Activated naive CD8-positive, alpha-beta T cell treated with anti-CD3 and anti-CD28 coated beads for 36 hours (primary cell): ENCODE results near the gene CDH10. TPM values are rescaled to one million over a fixed set of nuclear protein-coding genes. Genes with fewer than 3 reads are reported as not detected.

Experiments used
- DNase-seq: peaks from one replicate; pipeline ENCODE4 v3.0.0; 2021
- H3K27ac Mint-ChIP-seq: one replicate; pipeline ENCODE4 v1.8.0; 2022; ENCODE audit warnings: mild to moderate bottlenecking, moderate library complexity, mixed read lengths
- H3K27me3 Mint-ChIP-seq: one replicate; pipeline ENCODE4 v1.8.0; 2022; ENCODE audit warnings: mild to moderate bottlenecking, mixed read lengths
- H3K36me3 Mint-ChIP-seq: one replicate; pipeline ENCODE4 v1.8.0; 2021; ENCODE audit warnings: mild to moderate bottlenecking, mixed read lengths
- H3K4me1 Mint-ChIP-seq: one replicate; pipeline ENCODE4 v1.8.0; 2021; ENCODE audit warnings: mixed read lengths
- H3K4me3 Mint-ChIP-seq: one replicate; pipeline ENCODE4 v1.8.0; 2022; ENCODE audit warnings: mild to moderate bottlenecking, moderate library complexity, mixed read lengths
- H3K9me3 Mint-ChIP-seq: one replicate; pipeline ENCODE4 v1.8.0; 2022; ENCODE audit warnings: mixed read lengths
- total RNA-seq, 2 experiments: library from RNA; stranded (reverse); gene quantifications; one replicate each; pipeline ENCODE4 v1.2.3, GENCODE V29; 2021

The CDH10 gene
- total RNA-seq, 2 experiments from 2014 or later, result not detected

- H3K27ac Mint-ChIP-seq, result no peak overlapping the region
- no peaks in the 10 kb centered on the region for H3K36me3 Mint-ChIP-seq
- no peak overlapping the region for H3K4me3 Mint-ChIP-seq
- H3K4me1 Mint-ChIP-seq, result no peaks in the 10 kb centered on the region
- peaks cover 2% of the 10 kb centered on the region for H3K9me3 Mint-ChIP-seq
- H3K27me3 Mint-ChIP-seq, result no peaks in the 10 kb centered on the region
- no peak for DNase-seq
Observed at GRCh38 chr5:24547132-24547531, 97.6 kb downstream of the CDH10 start.

GRCh38 chr5:24539613-24540012 is 105.2 kb downstream of the CDH10 start:
- no peaks in the 10 kb centered on the region for H3K9me3 Mint-ChIP-seq
- DNase-seq, result no peak
- H3K4me1 Mint-ChIP-seq, result no peaks in the 10 kb centered on the region
- H3K27me3 Mint-ChIP-seq, result no peaks in the 10 kb centered on the region
- H3K27ac Mint-ChIP-seq, result no peak overlapping the region
- no peaks in the 10 kb centered on the region for H3K36me3 Mint-ChIP-seq
- H3K4me3 Mint-ChIP-seq, result no peak overlapping the region

- no peak overlapping the region for H3K27ac Mint-ChIP-seq
- no peak for DNase-seq
- no peaks in the 10 kb centered on the region for H3K9me3 Mint-ChIP-seq
- H3K4me3 Mint-ChIP-seq, result no peak overlapping the region
- H3K36me3 Mint-ChIP-seq, result no peaks in the 10 kb centered on the region
- H3K4me1 Mint-ChIP-seq, result no peaks in the 10 kb centered on the region
- no peaks in the 10 kb centered on the region for H3K27me3 Mint-ChIP-seq
Observed at GRCh38 chr5:24538346-24538745, 106.4 kb downstream of the CDH10 start.

- H3K27ac Mint-ChIP-seq, result no peak overlapping the region
- DNase-seq, result no peak
- no peak overlapping the region for H3K4me3 Mint-ChIP-seq
- H3K4me1 Mint-ChIP-seq, result no peaks in the 10 kb centered on the region
- no peaks in the 10 kb centered on the region for H3K27me3 Mint-ChIP-seq
- no peaks in the 10 kb centered on the region for H3K36me3 Mint-ChIP-seq
- peaks cover 2% of the 10 kb centered on the region for H3K9me3 Mint-ChIP-seq
Observed at GRCh38 chr5:24535646-24536045, 109.1 kb downstream of the CDH10 start.

GRCh38 chr5:24530906-24531305 is 113.9 kb downstream of the CDH10 start:
- no peak for DNase-seq
- Mint-ChIP-seq H3K27ac (no peak overlapping the region), H3K36me3 (no peaks in the 10 kb centered on the region), H3K4me3 (no peak overlapping the region), H3K4me1 (no peaks in the 10 kb centered on the region), H3K27me3 (no peaks in the 10 kb centered on the region), H3K9me3 (peaks cover 4% of the 10 kb centered on the region)

GRCh38 chr5:24525414-24525813 is 119.4 kb downstream of the CDH10 start:
- no peak overlapping the region for H3K4me3 Mint-ChIP-seq
- H3K36me3 Mint-ChIP-seq, result no peaks in the 10 kb centered on the region
- H3K9me3 Mint-ChIP-seq, result peaks cover 2% of the 10 kb centered on the region
- H3K4me1 Mint-ChIP-seq, result no peaks in the 10 kb centered on the region
- DNase-seq, result no peak
- H3K27me3 Mint-ChIP-seq, result no peaks in the 10 kb centered on the region
- no peak overlapping the region for H3K27ac Mint-ChIP-seq

- no peaks in the 10 kb centered on the region for H3K27me3 Mint-ChIP-seq
- H3K4me1 Mint-ChIP-seq, result no peaks in the 10 kb centered on the region
- peaks cover 12% of the 10 kb centered on the region for H3K9me3 Mint-ChIP-seq
- no peak for DNase-seq
- no peak overlapping the region for H3K4me3 Mint-ChIP-seq
- no peaks in the 10 kb centered on the region for H3K36me3 Mint-ChIP-seq
- no peak overlapping the region for H3K27ac Mint-ChIP-seq
Observed at GRCh38 chr5:24512423-24512822, 132.4 kb downstream of the CDH10 start.

GRCh38 chr5:24510523-24510988 is 134.2 kb downstream of the CDH10 start:
- no peak overlapping the region for H3K27ac Mint-ChIP-seq
- no peaks in the 10 kb centered on the region for H3K36me3 Mint-ChIP-seq
- DNase-seq, result no peak
- peaks cover 13% of the 10 kb centered on the region for H3K9me3 Mint-ChIP-seq
- H3K4me3 Mint-ChIP-seq, result no peak overlapping the region
- H3K27me3 Mint-ChIP-seq, result no peaks in the 10 kb centered on the region
- no peaks in the 10 kb centered on the region for H3K4me1 Mint-ChIP-seq

GRCh38 chr5:24509943-24510342 is 134.8 kb downstream of the CDH10 start:
- H3K36me3 Mint-ChIP-seq, result no peaks in the 10 kb centered on the region
- DNase-seq, result no peak
- H3K27me3 Mint-ChIP-seq, result no peaks in the 10 kb centered on the region
- H3K4me3 Mint-ChIP-seq, result no peak overlapping the region
- H3K9me3 Mint-ChIP-seq, result peaks cover 13% of the 10 kb centered on the region
- no peak overlapping the region for H3K27ac Mint-ChIP-seq
- H3K4me1 Mint-ChIP-seq, result no peaks in the 10 kb centered on the region

GRCh38 chr5:24505258-24505657 is 139.5 kb downstream of the CDH10 start:
- Mint-ChIP-seq H3K4me3 (no peak overlapping the region), H3K4me1 (no peaks in the 10 kb centered on the region), H3K27ac (no peak overlapping the region), H3K36me3 (no peaks in the 10 kb centered on the region), H3K9me3 (peaks cover 6% of the 10 kb centered on the region), H3K27me3 (no peaks in the 10 kb centered on the region)
- DNase-seq, result no peak

GRCh38 chr5:24497591-24498157 is 147.1 kb downstream of the CDH10 start:
- H3K9me3 Mint-ChIP-seq, result peaks cover 4% of the 10 kb centered on the region
- H3K4me3 Mint-ChIP-seq, result no peak overlapping the region
- no peaks in the 10 kb centered on the region for H3K4me1 Mint-ChIP-seq
- H3K27ac Mint-ChIP-seq, result no peak overlapping the region
- DNase-seq, result no peak
- H3K27me3 Mint-ChIP-seq, result no peaks in the 10 kb centered on the region
- H3K36me3 Mint-ChIP-seq, result no peaks in the 10 kb centered on the region

- no peaks in the 10 kb centered on the region for H3K27me3 Mint-ChIP-seq
- H3K36me3 Mint-ChIP-seq, result no peaks in the 10 kb centered on the region
- no peak overlapping the region for H3K27ac Mint-ChIP-seq
- H3K4me3 Mint-ChIP-seq, result no peak overlapping the region
- no peaks in the 10 kb centered on the region for H3K9me3 Mint-ChIP-seq
- H3K4me1 Mint-ChIP-seq, result no peaks in the 10 kb centered on the region
- no peak for DNase-seq
Observed at GRCh38 chr5:24497145-24497544, 147.6 kb downstream of the CDH10 start.

GRCh38 chr5:24496268-24496667 is 148.5 kb downstream of the CDH10 start:
- H3K27me3 Mint-ChIP-seq, result no peaks in the 10 kb centered on the region
- H3K9me3 Mint-ChIP-seq, result no peaks in the 10 kb centered on the region
- H3K27ac Mint-ChIP-seq, result no peak overlapping the region
- no peak overlapping the region for H3K4me3 Mint-ChIP-seq
- no peak for DNase-seq
- H3K36me3 Mint-ChIP-seq, result no peaks in the 10 kb centered on the region
- H3K4me1 Mint-ChIP-seq, result no peaks in the 10 kb centered on the region

GRCh38 chr5:24492229-24492628 is 152.5 kb downstream of the CDH10 start:
- H3K9me3 Mint-ChIP-seq, result no peaks in the 10 kb centered on the region
- no peaks in the 10 kb centered on the region for H3K27me3 Mint-ChIP-seq
- no peak overlapping the region for H3K27ac Mint-ChIP-seq
- no peaks in the 10 kb centered on the region for H3K36me3 Mint-ChIP-seq
- H3K4me1 Mint-ChIP-seq, result no peaks in the 10 kb centered on the region
- H3K4me3 Mint-ChIP-seq, result no peak overlapping the region
- DNase-seq, result no peak

GRCh38 chr5:24491490-24491889 is 153.3 kb downstream of the CDH10 start:
- no peak for DNase-seq
- Mint-ChIP-seq H3K27me3 (no peaks in the 10 kb centered on the region), H3K36me3 (no peaks in the 10 kb centered on the region), H3K27ac (no peak overlapping the region), H3K4me3 (no peak overlapping the region), H3K9me3 (no peaks in the 10 kb centered on the region), H3K4me1 (no peaks in the 10 kb centered on the region)

GRCh38 chr5:24487368-24488229 is 157.2 kb downstream of the CDH10 start:
- Mint-ChIP-seq H3K36me3 (no peaks in the 10 kb centered on the region), H3K27me3 (no peaks in the 10 kb centered on the region), H3K4me1 (no peaks in the 10 kb centered on the region), H3K4me3 (no peak overlapping the region), H3K27ac (no peak overlapping the region), H3K9me3 (no peaks in the 10 kb centered on the region)
- DNase-seq, result no peak
